Left ventricle myocardium inferior (tissue), 1 donor: ENCODE data around the gene FAM174B. TPM values are rescaled to one million over a fixed set of nuclear protein-coding genes. Genes with fewer than 3 reads are reported as not detected.

Experiments used
- DNase-seq: peaks from one replicate; pipeline ENCODE4 v3.0.0-alpha.2; 2020
- H3K27ac ChIP-seq: fragments of 200-600 bp; replicated peaks from 2 replicates; pipeline ENCODE4 v1.8.0; 2021
- H3K27me3 ChIP-seq: fragments of 200-600 bp; 2 replicates; pipeline ENCODE4 v1.8.0; 2021; ENCODE audit warnings: low read depth
- H3K36me3 ChIP-seq: fragments of 200-600 bp; 2 replicates; pipeline ENCODE4 v1.8.0; 2021
- H3K4me1 ChIP-seq: fragments of 200-600 bp; 2 replicates; pipeline ENCODE4 v1.8.0; 2021
- H3K4me3 ChIP-seq: fragments of 200-600 bp; 2 replicates; pipeline ENCODE4 v1.8.0; 2021; ENCODE audit warnings: mild to moderate bottlenecking, moderate library complexity
- H3K9me3 ChIP-seq: fragments of 200-600 bp; replicated peaks from 2 replicates; pipeline ENCODE4 v1.8.0; 2021
- CTCF ChIP-seq: fragments of 200-600 bp; IDR thresholded peaks from 2 replicates; pipeline ENCODE4 v1.8.0; 2021; ENCODE audit warnings: antibody characterized with exemption, mild to moderate bottlenecking, borderline replicate concordance
- intact Hi-C: fragments of 100-400 bp; cut with micrococcal nuclease; formaldehyde crosslinking; loops from one replicate; pipeline ENCODE4 v1.11.0; 2022
- total RNA-seq: library from RNA; stranded (reverse); fragmentation: NEBNext Ultra II Directional; extraction: Animal tissue kit (Norgen Biotek cat#: 25700); gene quantifications from one replicate; pipeline ENCODE4 v1.2.1, GENCODE V29; 2021
- donor health status: DM: no; HTN: yes; CAD: no; lungs with severe emphysema.

The FAM174B gene
- total RNA-seq, 1 donor from 2014 or later, result 17.1 TPM

GRCh38 chr15:92583096-92584034 lies 72.2 kb downstream of the FAM174B start:
- no peak overlapping the region for H3K4me3 ChIP-seq
- H3K27me3 ChIP-seq, result no peaks in the 10 kb centered on the region
- intact Hi-C loops, result no loop called here
- no peak for DNase-seq
- no peak for TF ChIP-seq CTCF
- H3K36me3 ChIP-seq, result no peaks in the 10 kb centered on the region
- H3K27ac ChIP-seq, result no peak overlapping the region
- peaks cover 6% of the 10 kb centered on the region for H3K4me1 ChIP-seq
- H3K9me3 ChIP-seq, result no peaks in the 10 kb centered on the region

GRCh38 chr15:92582206-92582605 lies 73.4 kb downstream of the FAM174B start:
- no peak overlapping the region for H3K4me3 ChIP-seq
- H3K9me3 ChIP-seq, result no peaks in the 10 kb centered on the region
- intact Hi-C loops, result no loop called here
- peaks cover 6% of the 10 kb centered on the region for H3K4me1 ChIP-seq
- no peak overlapping the region for H3K27ac ChIP-seq
- TF ChIP-seq CTCF, result no peak
- H3K36me3 ChIP-seq, result no peaks in the 10 kb centered on the region
- DNase-seq, result no peak
- no peaks in the 10 kb centered on the region for H3K27me3 ChIP-seq

- no peak for DNase-seq
- no peaks in the 10 kb centered on the region for H3K9me3 ChIP-seq
- intact Hi-C loops, result no loop called here
Measured at GRCh38 chr15:92580933-92581445, 74.6 kb downstream of the FAM174B start.

GRCh38 chr15:92580521-92580920 lies 75.1 kb downstream of the FAM174B start:
- intact Hi-C loops, result no loop called here
- H3K9me3 ChIP-seq, result no peaks in the 10 kb centered on the region
- no peak overlapping the region for H3K4me3 ChIP-seq
- H3K27ac ChIP-seq, result no peak overlapping the region
- peaks cover 6% of the 10 kb centered on the region for H3K4me1 ChIP-seq
- no peaks in the 10 kb centered on the region for H3K36me3 ChIP-seq
- no peak for TF ChIP-seq CTCF
- no peaks in the 10 kb centered on the region for H3K27me3 ChIP-seq
- no peak for DNase-seq

More at GRCh38 chr15:92580933-92581445, 74.6 kb downstream of the FAM174B start:
- Histone ChIP-seq H3K4me3 (no peak overlapping the region), H3K36me3 (no peaks in the 10 kb centered on the region), H3K27me3 (no peaks in the 10 kb centered on the region), H3K4me1 (peaks cover 6% of the 10 kb centered on the region), H3K27ac (no peak overlapping the region)
- no peak for TF ChIP-seq CTCF

- no peak overlapping the region for H3K4me3 ChIP-seq
- no peaks in the 10 kb centered on the region for H3K36me3 ChIP-seq
- TF ChIP-seq CTCF, result no peak
- DNase-seq, result no peak
- no peaks in the 10 kb centered on the region for H3K27me3 ChIP-seq
- intact Hi-C loops, result no loop called here
- H3K9me3 ChIP-seq, result no peaks in the 10 kb centered on the region
- peaks cover 6% of the 10 kb centered on the region for H3K4me1 ChIP-seq
- no peak overlapping the region for H3K27ac ChIP-seq
Measured at GRCh38 chr15:92579931-92580470, 75.6 kb downstream of the FAM174B start.
